Choroid plexus epithelial cell (primary cell): Measurements from ENCODE around the gene ASB18.

Experiments used
- DNase-seq: peaks from one replicate; pipeline ENCODE4 v3.0.0-alpha.2; 2010; ENCODE audit warnings: low read depth
- H3K4me3 ChIP-seq: 2 replicates; pipeline ENCODE4 v1.5.1; 2011; ENCODE audit warnings: low read depth, mild to moderate bottlenecking, control low read depth, low read length, moderate library complexity
- TF ChIP-seq, protein P1 (sequence below): conservative IDR thresholded peaks from 2 replicates; pipeline ENCODE4 v1.5.1; 2011; ENCODE audit warnings: low read depth, mild to moderate bottlenecking, control low read depth, inconsistent platforms, low read length, moderate library complexity

The ASB18 gene

GRCh38 chr2:236156095-236156859, 107.9 kb downstream of the ASB18 start:
- TF ChIP-seq, protein P1, sequence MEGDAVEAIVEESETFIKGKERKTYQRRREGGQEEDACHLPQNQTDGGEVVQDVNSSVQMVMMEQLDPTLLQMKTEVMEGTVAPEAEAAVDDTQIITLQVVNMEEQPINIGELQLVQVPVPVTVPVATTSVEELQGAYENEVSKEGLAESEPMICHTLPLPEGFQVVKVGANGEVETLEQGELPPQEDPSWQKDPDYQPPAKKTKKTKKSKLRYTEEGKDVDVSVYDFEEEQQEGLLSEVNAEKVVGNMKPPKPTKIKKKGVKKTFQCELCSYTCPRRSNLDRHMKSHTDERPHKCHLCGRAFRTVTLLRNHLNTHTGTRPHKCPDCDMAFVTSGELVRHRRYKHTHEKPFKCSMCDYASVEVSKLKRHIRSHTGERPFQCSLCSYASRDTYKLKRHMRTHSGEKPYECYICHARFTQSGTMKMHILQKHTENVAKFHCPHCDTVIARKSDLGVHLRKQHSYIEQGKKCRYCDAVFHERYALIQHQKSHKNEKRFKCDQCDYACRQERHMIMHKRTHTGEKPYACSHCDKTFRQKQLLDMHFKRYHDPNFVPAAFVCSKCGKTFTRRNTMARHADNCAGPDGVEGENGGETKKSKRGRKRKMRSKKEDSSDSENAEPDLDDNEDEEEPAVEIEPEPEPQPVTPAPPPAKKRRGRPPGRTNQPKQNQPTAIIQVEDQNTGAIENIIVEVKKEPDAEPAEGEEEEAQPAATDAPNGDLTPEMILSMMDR: no peak
- H3K4me3 ChIP-seq: no peak overlapping the region
- DNase-seq: no peak

- H3K4me3 ChIP-seq: no peak overlapping the region
- TF ChIP-seq, protein P1: no peak
- no peak for DNase-seq
These were observed 108.8 kb downstream of the ASB18 start for GRCh38 chr2:236155406-236155805.

- no peak for DNase-seq
- TF ChIP-seq, protein P1: no peak
- no peak overlapping the region for H3K4me3 ChIP-seq
These were observed 117.8 kb downstream of the ASB18 start for GRCh38 chr2:236146436-236146835.

DNA sequence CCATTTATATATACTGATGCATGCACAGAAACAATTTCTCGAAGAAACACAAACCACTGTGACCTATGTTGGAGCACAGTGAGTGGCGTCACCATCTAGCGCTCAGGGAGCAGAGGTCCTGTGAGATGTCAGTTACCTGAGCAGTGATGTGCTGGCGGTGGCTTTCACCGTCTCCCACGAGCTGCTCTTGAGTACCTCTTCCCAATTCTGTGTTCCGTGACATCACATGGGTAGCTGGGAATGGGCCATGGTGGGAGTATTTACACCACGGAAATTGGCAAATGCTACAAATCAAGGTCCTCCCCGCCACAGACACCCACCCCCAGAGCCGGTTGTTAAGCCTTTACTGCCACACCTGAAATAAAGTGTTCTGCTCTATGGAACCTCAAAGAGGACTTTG, 120.4 kb downstream of the ASB18 start:
- no peak for DNase-seq
- no peak overlapping the region for H3K4me3 ChIP-seq
- TF ChIP-seq, protein P1: no peak
